CD4-positive, alpha-beta T cell treated with Interleukin-1 beta for 1 hour (primary cell): ENCODE measurements around the gene FNDC7.
"Not testable (repeated sequence)": the region's sequence is repeated elsewhere in the genome, so short reads cannot be mapped to it uniquely, and the experiment has no call there.

Experiments used
- DNase-seq, 2 donors: peaks; one replicate each; pipeline ENCODE4 v3.0.0-alpha.2; 2020 to 2022

FNDC7 gene

DNA sequence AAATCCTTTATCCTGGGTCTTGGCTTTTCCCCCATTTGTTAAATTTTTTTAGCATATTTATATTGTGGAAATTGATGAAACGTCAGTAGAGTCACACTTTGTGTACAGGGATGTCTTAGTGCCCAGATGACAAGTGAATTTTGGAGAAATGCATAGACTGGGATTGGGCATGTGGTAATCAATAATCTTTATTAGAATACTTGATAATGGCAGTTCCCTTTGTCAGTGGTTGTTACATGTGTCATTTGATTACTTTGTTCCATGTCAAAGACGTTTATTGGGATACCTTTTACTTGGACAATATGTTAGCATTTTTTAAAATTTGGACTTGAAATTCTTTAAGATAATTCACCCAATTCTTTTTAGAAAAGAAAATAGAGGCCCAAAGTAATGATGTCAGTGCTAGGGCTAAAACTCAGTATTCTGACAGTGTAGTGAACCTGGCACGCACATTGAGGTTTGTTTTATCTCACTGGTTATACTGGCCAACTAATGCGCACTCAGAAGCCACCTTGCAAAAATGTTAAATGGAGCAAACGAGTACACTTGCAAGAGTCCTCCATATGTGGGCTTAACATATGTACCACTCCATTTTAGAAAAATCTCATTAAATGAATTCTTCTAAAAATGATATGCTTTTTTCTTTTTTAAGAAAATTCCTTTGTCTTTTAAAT lies 11.4 kb upstream of the FNDC7 start:
- DNase-seq: no peak

DNA sequence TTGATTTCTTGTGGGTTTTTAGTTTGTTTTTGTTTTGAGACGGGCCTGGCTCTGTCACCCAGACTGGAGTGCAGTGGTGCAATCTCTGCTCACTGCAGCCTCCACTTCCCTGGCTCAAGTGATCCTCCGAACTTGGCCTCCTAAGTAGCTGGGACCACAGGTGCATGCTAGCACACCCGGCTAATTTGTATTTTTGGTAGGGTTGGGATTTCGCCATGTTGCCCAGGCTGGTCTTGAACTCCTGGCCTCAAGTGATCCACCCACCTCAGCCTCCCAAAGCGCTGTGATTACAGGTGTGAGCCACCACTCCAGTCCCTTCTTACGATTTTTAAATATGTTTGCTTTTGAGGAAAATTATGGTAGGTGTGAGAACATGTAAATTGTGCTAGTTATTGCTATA lies 10.6 kb upstream of the FNDC7 start:
- DNase-seq: not testable (repeated sequence)

DNA sequence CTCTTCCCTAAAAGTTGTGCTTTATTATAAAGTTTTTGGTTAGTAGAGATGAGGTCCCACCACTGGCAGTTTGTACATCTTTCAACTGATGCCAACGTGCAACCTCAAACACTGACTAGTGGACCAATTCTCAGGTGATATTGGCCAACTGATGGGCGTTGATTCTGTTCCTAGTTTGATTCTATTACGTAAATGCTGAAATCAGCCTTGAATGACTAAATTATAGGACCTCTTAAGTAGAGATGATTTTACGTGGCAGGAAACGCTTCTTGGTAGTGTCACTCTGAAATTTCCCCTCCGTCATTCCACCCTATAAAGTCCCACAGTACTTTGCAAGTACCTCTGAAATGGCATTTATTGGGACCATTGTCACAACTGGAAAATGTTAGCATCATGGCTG lies 8.8 kb upstream of the FNDC7 start:
- peak in 1 of 2 donors; percentile 58 for DNase-seq

DNA sequence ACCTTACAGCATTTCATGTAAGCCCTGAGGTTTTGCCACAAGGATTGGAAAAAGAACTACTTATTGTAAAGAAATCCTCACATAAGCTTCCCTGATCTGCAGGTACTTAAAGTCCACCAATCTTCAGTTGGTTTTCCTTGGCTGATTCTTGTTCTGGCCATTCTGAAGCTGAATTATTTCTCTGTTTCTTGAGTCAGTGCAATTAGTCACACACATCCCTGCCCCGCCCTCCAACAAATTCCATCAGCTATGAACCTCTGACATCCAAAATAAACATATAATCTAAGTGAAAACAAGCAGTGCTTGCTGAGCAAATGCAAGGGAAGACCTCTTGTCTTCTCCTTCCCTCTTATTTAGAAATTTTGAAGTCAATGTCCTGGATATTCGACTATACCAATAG lies 8.2 kb upstream of the FNDC7 start:
- no peak for DNase-seq

DNA sequence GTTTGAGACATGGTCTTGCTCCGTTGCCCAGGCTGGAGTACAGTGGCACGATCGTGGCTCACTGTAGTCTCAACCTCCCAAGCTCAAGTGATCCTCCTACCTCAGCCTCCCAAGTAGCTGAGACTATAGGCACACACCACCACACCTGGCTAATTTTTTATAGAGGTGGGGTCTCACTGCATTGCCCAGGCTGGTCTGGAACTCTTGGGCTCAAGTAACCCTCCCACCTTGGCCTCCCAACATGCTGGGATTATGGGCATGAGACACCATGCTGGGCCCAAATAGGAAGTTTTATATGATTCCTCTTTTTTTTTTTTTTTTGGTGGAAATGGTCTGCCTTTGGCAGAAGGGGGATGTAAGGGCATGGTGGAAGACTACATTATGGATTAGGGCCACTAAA lies 6.1 kb upstream of the FNDC7 start:
- no peak for DNase-seq

- peak; percentile 70 to 80 for DNase-seq
Observed at GRCh38 chr1:108708691-108709660, 3.7 kb upstream of the FNDC7 start.

DNA sequence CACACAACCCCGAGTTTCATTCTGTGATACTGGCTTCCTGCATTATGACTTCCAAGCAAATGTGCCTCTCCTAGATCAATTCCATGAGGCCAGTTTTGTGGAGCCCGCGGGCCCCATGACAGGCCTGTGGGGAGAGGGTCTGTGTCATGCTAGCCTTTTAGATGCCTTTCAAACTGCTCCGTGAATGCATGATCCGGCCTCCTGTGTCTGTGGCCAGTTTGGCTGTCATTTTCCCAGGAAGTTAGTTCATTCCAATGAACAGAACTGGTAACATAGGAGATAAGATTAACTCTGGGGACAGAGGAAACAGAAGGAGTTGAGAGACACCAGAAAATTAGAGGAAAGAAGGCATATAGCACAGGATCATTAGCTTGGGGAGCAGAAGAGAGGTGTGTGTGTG lies 3.2 kb downstream of the FNDC7 start:
- no peak for DNase-seq

DNA sequence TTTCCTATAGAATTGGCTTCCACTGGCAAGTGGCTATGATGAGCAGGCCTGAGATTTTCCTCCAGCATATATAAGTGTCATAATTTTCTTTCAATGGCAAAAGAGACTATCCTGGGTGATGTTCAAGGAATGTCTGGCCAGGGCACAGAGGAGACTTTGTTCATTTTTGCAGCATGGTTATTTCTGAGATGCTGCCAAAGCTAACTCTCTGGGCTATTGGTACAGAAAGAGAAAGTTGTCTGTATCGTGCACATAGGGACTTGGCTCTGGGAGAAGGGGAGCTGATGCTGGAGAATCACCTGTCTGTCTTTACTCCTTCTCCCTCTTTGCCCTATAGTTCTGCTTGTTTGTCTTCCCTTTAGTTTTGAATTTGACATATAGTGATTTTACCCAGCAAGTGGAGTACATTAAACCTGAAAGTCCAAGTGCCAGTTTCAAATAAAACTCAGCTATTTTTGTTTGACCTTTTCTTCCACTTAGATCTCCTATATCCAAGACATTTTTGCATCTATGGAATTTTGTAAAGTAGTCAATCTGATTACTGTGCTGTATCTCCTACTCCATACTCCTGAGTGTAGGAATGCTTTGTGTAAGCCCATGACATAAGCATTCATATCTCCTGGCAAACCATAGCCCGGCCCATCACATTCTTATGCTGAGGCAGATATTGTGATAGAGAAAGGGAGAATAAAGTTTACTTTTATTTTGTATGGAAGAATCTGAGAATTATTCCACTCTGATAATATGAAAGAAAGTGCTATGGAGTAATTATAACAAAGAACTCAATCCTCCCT lies 3.9 kb downstream of the FNDC7 start:
- DNase-seq: no peak

GRCh38 chr1:108717774-108718316 lies 5.1 kb downstream of the FNDC7 start:
- DNase-seq: no peak

GRCh38 chr1:108718927-108719655 lies 6.4 kb downstream of the FNDC7 start:
- no peak for DNase-seq

GRCh38 chr1:108719656-108720435 lies 7.1 kb downstream of the FNDC7 start:
- DNase-seq: no peak

- no peak for DNase-seq
Observed at GRCh38 chr1:108722292-108722691, 9.6 kb downstream of the FNDC7 start.

- DNase-seq: no peak
Observed at GRCh38 chr1:108725906-108726305, 13.2 kb downstream of the FNDC7 start.

- no peak for DNase-seq
Observed at GRCh38 chr1:108728327-108728923, 15.7 kb downstream of the FNDC7 start.

GRCh38 chr1:108729481-108729880 lies 16.8 kb downstream of the FNDC7 start:
- no peak for DNase-seq

DNA sequence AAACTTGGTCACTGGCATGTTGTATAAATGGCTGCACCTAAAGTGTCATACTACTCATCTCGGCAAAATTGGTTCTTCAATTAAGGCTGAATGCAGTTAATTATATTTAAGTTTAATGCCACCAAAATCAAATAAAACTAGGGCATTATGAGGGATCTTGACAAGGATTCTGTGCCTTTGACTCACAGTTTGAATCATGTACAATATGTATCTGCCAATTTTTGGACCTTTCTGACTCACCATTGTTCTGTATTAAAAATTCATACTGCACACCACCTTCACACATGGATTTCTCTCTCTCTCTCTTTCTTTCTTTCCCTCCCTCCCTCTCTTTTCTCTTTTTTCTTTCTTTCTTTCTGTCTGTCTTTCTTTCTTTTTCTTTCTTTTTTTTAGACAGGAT lies 19.7 kb downstream of the FNDC7 start:
- DNase-seq: no peak

DNA sequence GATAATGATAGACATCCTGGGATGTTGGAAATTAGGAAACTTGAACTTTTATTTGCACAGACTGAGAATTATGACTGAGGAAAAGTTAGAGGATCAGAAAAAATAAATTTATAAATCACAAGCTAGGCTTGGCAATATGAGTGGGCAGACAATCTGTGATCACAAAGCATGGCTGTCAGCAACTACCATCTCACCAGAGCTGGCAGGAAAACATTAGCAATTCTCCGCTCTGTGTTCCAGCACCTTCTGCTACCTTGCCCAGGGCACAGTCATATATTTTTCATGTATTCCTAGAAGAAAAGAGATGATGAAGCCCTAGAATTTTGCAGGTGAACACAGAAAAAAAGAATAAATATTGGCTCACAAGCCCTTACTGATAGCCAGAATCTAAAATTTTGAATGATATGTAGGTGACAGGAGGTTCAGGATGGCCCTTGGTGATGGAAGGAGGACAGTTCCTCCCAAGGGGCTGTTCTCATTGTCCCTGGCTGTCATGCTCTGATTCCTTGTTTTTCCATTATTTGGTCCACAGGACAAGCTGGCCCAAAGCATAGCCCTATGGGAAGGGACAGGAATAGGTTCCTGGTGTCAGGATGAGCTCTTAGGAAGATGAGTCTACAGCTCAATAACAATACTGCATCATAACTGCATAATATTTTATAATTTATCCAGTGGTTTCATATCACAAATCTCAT lies 21.6 kb downstream of the FNDC7 start:
- DNase-seq: no peak

GRCh38 chr1:108742253-108742652 lies 29.5 kb downstream of the FNDC7 start:
- DNase-seq: no peak

GRCh38 chr1:108745980-108746381 lies 33.3 kb downstream of the FNDC7 start:
- DNase-seq: no peak
